GM19397 (cell line): ENCODE results near the gene PRAMEF20.
"Not testable (repeated sequence)": the region's sequence is repeated elsewhere in the genome, so short reads cannot be mapped to it uniquely, and the experiment has no call there.

ENCODE experiments used
- ATAC-seq: cut with Tn5 transposase; IDR thresholded peaks from one replicate; pipeline ENCODE4 v1.9.1; 2021; ENCODE audit warnings: mild to moderate bottlenecking, moderate library complexity; ENCODE audit not compliant: unreplicated experiment

The PRAMEF20 gene

DNA sequence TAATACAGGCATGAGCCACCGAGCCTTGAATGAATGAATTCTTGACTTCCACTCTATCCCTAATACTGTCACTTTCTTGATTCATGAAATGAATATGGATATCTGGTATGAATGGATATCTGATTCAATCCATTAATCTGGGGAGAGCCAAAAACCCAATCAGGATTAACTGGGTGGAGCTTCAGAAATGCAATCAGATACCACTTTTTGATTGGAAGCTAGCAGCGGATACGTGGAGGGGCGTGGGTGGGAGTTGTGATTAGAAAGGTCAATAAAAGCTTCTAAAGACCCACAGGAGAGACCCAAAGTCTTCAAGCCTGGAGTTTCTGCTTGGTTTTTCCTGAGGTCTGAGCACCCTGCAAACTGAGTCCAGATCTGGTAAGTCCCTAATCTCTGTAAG, at the start of gene PRAMEF20:
TSS of gene PRAMEF20 (plus strand) at position 301 of the 400 bp plus-strand sequence. CDS start 5,905 bp downstream, outside the sequence.
- ATAC-seq, result not testable (repeated sequence)

DNA sequence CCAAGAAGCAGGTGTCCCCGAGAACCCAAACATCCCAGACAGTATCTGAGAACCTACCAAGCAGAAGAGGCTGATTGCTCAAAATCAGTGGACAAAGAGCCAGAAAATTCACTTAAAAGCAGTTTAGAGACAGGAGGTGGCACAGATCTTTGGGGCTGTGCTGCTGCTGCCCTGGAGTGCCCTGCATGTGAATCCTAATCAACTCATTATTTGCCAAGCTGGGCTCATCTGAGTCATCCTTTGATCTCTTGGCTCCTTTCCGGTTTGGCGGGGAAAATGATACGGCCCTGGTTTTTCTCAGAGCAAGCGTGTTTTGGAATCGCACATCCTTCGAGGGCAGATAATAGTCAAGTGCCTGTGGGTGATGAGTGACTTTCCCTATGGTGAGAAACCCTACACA, 47.9 kb upstream of the PRAMEF20 start:
- not testable (repeated sequence) for ATAC-seq

DNA sequence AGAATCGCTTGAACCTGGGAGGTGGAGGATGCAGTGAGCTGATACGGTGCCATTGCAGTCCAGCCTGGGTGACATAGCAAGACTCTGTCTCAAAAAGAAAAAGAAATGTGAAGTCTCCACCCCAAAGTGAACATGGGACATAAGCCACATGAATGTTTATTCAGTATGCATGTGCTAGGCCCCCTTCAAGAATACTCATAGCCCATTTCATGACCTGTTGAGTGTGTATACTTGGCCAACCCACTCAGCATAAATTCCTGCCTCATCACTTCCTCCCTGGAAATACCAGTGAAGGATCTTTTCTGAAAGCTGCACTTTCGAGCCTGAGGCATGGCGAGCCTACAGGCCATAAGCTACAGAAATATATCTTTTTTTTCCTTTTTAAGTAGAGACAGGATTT, 45.3 kb upstream of the PRAMEF20 start:
- not testable (repeated sequence) for ATAC-seq

DNA sequence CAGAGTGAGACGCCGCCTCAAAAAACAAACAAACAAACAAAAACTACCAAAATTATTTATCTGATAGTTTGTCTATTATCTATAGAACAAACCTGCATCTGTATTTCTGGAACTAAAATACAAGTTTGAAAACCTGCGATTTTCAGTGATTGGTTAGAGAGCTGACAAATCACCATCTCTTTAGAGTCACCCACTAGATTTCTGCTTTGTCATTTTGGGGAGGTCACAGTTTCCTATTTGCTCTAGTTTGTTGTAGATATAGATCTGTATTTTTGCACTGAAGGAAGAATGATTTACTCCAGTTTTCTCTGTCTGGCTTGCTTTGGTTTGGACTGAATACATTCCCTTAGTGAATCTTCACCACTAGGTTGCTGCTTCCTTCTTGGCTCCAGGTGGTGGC, 43.7 kb upstream of the PRAMEF20 start:
- ATAC-seq, result not testable (repeated sequence)

DNA sequence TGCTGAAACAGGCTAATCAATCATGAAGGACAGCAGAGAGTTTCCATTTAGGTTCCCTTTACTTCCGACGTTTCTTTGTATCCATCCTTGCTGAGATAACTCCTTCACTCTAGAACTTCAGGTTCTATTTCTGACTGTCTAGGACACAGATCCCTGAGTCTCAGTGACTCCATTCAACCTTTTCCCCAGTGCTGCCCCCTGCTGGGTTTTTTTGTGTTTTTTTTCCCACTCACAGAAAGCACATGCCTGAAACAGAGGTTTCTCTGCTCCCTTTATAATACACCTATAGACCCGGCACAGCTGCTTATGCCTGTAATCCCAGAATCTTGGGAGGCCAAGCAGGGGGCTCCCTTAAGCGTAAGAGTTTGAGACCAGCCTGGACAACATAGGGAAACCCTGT, 41.7 kb upstream of the PRAMEF20 start:
- ATAC-seq, result not testable (repeated sequence)

DNA sequence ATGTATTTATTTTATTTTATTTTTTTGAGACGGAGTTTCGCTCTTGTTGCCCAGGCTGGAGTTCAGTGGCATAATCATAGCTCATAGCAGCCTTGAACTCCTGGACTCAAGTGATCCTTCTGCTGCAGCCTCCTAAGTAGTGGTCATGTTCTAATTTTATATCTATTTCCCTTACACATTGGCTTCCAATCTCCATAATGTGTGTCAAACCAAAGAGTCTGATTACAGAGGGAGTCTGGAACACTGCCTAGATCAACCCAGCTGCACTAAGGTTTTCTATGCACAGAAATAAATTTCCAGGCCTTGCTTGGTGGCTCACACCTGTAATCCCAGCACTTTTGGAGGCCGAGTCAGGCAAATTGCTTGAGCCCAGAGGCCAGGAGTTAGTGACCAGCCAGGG, 31.3 kb upstream of the PRAMEF20 start:
- ATAC-seq, result not testable (repeated sequence)

DNA sequence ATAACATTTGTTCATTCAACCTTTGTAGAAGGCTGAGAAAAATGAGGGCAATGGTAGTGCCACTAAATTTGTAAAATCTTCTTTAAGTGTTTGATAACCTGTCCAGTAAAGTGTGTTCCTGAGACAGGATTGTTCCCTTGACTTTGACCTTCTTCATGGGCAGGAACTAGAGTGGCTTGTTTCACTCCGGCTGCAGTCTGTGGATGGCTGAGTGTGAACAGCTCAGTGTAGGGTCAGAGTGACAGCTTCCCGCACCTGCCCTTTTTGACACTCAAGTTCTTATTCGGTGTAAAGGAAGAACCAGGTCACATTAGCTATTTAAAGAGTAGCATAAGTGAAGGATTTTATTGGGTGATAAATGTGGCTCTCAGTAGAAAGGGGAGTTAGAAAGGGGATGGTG, 29.9 kb upstream of the PRAMEF20 start:
- not testable (repeated sequence) for ATAC-seq

DNA sequence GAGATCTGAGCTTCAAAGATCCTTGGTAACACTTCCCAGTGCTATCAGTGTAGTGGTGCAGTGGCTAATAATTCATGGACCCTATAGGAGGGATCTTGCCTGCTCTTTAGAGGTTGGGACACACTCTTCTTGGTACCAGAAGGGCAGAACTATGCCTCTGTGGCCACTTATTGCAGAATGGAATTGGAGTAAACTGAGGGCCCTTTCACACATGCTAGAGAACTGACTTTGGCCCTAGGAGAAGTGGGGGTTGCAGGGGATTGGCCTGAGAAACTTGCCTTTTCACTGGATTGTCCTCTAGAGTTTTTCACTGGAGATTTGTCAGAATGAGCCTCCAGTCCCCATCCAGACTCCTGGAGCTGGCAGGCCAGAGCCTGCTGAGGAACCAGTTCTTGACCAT, 20.9 kb upstream of the PRAMEF20 start, which contains the start of gene PRAMEF17:
TSS of gene PRAMEF17 (plus strand) at position 301 of the 400 bp plus-strand sequence. CDS start at position 327, 26 bp downstream.
- ATAC-seq, result not testable (repeated sequence)

DNA sequence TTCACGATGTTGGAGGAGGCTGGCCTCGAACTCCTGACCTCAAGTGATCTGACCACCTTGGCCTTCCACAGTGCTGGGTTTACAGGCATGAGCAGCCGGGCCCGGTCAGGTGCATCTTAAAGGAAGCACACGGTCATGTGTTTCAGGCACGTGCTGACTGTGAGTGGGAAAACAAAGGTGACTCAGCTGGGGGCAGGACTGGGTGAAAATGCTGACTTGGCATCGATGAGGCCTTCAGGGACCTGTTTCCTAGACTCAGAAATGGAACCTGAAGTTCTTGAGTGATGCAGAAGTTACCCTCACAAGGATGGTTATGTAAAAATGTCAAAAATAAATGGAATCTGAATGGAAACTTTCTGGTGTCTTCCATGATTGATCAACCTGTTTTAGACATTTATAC, 17.2 kb upstream of the PRAMEF20 start:
- not testable (repeated sequence) for ATAC-seq

DNA sequence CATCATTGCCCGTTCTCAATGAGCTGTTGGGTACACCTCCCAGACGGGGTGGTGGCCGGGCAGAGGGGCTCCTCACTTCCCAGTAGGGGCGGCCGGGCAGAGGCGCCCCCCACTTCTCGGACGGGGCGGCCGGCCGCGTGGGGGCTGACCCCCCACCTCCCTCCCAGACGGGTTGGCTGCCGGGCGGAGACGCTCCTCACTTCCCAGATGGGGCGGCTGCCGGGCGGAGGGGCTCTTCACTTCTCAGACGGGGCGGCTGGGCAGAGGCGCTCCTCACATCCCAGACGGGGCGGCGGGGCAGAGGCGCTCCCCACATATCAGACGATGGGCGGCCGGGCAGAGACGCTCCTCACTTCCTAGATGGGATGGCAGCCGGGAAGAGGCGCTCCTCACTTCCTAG, 15.5 kb upstream of the PRAMEF20 start:
- ATAC-seq, result not testable (repeated sequence)

DNA sequence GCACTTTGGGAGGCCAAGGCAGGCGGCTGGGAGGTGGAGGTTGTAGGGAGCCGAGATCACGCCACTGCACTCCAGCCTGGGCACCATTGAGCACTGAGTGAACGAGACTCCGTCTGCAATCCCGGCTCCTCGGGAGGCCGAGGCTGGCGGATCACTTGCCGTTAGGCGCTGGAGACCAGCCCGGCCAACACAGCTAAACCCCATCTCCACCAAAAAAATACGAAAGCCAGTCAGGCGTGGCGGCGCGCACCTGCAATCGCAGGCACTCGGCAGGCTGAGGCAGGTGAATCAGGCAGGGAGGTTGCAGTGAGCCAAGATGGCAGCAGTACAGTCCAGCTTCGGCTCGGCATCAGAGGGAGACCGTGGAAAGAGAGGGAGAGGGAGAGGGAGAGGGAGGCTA, 14.9 kb upstream of the PRAMEF20 start:
- ATAC-seq, result not testable (repeated sequence)

DNA sequence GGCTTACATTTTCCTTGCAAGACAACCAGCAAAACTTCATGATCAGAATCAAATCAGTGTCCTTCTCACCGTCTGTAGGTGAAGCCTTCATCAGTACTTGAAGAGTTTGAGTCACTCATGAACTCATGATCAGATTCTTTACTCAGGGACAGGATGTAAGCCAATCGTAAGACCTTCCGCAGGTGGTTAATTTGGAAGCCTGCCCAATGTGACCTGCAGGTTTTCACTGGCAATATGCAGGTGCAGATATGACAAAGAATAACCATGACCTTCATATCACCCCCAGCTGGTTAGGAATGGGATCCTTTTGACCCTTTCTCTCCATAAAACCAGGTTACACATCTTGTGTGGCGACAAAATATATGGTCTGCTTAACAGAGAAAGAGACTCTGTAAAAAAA, 2.4 kb upstream of the PRAMEF20 start:
- no peak for ATAC-seq

DNA sequence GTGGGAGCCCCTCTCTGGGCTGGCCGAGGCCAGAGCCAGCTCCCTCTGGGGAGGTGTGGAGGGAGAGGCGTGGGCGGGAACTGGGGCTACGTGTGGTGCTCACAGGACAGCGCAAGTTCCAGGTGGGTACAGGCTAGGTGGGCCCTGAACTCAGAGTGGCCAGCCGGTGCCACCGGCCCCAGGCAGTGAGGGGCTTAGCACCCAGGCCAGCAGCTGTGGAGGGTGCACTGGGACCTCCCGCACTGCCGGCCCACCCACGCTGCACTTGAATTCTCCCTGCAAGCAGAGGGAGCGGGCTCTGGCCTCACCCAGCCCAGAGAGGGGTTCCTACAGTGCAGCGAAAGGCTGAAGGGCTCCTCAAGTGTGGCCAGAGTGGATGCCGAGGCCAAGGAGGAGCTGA, 20.2 kb downstream of the PRAMEF20 start:
- ATAC-seq, result no peak

DNA sequence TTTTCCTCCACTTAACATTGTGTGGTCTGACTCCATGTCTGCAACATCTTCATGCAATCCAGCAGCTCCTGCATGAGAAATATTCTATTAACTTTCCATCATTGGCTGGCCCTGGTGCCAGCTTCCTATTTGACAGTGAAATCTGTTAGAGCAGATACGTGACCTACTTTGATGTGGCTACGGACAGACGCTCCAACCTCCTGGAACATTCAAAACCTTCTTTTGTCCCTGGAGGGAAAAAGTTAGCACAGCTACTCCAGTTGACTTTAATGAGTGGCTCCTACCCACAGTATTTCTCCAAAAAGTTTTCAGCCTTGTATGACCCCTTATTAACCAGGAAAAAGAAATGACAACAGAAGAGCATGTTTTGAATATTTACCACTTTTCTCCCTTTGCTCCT, 22.0 kb downstream of the PRAMEF20 start:
- ATAC-seq, result no peak

DNA sequence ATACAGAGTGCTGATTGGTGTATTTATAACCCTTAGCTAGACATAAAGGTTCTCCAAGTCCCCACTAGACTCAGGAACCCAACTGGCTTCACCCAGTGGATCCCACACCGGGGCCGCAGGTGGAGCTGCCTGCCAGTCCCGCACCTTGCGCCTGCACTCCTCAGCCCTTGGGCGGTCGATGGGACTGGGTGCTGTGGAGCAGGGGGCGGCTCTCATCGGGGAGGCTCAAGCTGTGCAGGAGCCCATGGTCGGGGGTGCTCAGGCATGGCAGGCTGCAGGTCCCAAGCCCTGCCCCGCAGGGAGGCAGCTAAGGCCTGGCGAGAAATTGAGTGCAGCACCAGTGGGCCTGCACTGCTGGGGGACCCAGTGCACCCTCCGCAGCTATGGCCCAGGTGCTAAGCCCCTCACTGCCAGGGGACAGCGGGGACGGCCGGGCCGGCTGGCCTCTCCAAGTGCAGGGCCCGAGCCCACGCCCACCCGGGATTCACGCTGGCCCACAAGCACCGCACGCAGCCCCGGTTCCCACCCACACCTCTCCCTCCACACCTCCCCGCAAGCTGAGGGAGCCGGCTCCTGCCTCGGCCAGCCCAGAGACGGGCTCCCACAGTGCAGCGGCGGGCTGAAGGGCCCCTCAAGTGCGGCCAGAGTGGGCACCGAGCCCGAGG, 23.6 kb downstream of the PRAMEF20 start:
- not testable (repeated sequence) for ATAC-seq

DNA sequence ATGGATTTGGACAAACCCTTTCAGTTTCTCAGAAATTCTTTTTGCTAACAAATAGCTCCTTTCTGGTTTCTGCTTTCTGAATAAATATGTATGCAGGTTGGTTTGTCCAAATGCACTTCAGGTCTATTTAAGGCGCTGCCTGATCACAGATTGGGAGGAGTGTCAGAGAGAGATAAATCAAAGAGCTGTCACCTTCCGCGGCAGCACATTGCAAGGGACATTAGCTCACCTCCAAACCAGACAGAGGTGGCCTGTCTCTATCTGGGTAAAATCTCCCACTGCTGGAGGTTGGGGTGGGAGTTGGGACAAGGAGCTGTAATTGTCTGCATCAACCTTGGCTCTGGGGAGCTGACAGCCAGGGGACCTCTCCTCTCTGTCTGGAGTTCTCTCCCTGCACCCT, 25.2 kb downstream of the PRAMEF20 start:
- no peak for ATAC-seq

DNA sequence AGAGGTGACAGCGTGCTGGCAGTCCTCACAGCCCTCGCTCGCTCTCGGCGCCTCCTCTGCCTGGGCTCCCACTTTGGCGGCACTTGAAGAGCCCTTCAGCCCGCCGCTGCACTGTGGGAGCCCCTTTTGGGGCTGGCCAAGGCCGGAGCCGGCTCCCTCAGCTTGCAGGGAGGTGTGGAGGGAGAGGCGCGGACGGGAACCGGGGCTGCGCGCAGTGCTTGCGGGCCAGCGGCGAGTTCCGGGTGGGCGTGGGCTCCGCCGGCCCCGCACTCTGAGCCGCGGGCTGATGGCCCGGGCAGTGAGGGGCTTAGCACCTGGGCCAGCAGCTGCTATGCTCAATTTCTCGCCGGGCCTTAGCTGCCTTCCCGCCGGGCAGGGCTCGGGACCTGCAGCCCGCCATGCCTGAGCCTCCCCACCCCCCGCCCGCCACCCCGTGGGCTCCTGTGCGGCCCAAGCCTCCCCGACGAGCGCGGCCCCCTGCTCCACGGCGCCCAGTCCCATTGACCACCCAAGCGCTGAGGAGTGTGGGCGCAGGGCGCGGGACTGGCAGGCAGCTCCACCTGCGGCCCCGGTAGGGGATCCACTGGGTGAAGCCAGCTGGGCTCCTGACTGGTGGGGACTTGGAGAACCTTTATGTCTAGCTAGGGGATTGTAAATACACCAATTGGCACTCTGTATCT, 29.0 kb downstream of the PRAMEF20 start:
- ATAC-seq, result not testable (repeated sequence)

DNA sequence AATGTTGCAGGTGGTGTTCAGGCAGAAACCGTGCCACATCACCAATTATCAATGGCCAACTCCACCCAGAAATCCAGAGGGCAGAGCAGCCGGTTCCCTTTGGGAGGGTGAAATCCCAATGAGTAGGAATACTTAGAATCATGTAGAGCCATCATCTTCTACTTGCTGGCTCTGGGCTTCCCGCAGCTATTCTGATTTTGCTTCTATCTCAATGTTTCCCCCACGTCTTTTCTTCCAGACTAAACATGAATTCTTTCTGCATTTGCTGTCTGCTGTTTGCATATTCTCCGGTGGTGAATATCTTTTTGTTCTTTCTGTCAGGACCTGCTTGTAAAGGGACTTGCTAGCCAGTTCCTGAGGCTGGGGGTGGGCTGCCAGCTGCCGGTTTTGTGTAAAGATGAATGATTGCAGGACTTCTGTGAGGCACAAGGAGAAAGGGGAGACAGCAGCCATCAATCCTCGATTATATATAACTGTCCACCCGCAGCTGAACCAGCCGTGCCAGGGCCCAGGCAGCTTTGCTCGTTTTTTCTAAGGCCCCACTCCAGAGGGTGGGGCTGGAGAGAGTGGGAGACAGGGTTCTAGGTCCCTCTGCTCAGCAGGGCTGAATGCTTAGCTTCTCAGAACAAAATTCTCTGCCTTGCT, 33.2 kb downstream of the PRAMEF20 start:
- no peak for ATAC-seq

DNA sequence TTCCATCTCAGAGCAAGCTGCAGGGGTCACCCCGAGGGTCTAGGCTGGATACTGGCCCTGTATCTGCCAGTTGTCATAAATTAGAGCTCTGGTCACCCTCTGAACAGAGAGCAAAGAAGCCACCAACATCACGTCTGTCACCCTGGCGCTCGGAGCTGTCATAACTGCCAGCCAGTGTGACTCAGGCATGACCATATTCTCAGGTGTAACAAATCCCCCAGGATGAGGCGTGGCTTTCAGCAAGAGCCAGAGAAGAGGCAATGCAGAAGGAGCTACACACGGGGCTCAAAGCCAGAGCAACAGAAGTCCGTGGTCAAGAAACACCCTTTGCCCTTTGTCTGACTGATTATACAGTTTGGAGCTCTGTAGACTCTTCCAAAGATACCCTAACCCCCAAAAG, 40.0 kb downstream of the PRAMEF20 start:
- ATAC-seq, result no peak

DNA sequence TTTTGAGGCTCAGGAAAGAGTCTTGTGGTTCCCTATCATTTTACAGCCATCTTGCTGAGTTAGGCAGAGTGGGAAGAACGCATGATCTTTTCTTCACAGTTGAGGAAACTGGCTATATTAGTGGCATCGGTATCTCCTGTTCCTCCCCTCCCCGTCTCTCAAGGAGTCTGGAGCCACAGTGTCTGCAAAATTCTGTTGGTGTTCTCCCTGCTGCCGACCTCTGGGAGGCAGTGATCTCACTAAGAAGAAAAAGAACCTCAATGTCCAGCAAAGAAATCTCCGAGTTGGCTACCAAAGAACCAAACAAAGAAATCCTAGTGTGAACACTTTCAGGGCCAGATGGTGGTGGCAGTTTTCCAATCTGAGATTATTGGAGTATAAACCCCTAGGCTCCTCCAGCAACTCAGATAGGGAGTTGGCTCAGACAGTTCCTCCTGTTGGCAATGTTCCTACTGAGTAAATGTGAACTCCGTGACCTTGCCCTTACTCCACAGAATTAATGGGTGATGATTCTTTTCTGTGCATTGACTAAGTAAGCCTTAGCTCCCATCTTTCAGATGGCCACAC, 41.2 kb downstream of the PRAMEF20 start:
- ATAC-seq, result no peak

DNA sequence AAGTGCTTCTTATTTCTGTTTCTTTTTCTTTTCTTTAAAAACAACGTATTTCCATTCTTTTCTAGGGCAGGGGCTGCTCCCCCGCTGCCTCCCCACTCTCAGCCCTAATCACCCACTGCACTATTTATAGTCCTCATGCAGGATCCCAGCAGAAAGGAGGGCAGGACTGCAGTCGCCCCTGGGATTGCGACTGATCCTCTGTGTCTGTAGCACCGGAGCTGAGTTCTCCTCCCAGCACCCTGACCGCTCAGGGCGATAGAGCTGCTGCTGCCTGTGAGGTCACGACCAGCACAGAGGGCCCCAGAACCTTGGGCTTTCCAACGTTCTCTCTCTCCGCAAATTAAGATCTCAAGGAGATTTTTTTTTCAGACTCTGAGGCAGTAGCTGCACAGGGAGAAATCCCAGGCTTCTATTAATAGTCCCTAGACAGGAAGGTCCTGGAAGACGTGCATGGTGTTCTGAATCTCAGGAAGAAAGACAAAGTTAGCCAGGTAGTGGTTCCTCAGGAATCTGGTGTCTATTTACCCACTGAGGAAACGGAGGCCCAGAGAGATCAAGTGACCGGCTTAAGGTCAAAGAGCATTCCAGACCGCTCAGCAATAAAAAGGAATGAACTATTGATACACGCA, 46.8 kb downstream of the PRAMEF20 start:
- ATAC-seq, result no peak
